ENCODE data around the gene NAA25. TPM values are rescaled to one million over a fixed set of nuclear protein-coding genes. Genes with fewer than 3 reads are reported as not detected.

NAA25 gene
- 67.6 TPM for total RNA-seq

GRCh38 chr12:112108202-112109079, at the start of gene NAA25:
NAA25 (minus strand) TSS chr12:112108783; CDS start chr12:112108773, 10 bp downstream.

DNA sequence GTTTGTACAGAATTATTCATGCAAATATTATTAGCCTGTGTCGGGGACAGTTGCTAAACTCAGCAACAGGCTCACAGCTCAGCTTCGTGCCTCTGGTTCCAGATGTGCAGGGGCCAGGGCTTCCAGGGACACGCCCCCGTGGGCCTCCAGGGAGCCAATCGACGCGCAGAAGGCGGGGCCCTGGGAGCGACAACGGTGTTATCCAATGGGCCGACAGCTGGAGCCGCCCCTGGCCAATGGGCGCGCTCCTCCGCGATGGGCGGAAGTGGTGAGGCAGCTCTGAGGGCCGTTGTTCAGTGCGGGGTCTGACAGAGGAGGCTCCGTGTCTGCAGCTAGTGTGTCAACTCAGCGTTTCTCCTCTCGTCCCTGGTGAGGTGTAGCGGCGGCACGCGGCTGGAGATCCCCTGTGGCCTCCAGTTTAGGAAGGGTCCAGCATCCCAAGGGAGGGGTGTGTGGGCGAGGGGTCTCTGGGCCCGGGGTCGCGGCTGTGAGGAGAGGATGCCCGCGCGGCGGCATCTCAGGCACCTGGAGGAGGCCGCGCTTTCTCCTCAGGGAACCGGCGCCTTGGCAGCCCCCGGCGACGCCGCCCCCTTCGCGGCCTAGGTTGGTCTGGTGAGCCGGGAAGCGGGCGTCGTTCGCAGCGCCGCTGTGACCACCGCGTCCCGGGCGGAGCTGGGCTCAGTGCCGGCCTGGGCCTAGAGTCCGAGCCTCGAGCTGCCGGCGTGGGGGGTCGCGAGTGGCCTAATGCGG, 16.8 kb upstream of the NAA25 start, which contains the start of gene TRAFD1:
TSS of gene TRAFD1 (plus strand) at position 311 of the 750 bp plus-strand sequence. CDS start 4,963 bp downstream, outside the sequence.

DNA sequence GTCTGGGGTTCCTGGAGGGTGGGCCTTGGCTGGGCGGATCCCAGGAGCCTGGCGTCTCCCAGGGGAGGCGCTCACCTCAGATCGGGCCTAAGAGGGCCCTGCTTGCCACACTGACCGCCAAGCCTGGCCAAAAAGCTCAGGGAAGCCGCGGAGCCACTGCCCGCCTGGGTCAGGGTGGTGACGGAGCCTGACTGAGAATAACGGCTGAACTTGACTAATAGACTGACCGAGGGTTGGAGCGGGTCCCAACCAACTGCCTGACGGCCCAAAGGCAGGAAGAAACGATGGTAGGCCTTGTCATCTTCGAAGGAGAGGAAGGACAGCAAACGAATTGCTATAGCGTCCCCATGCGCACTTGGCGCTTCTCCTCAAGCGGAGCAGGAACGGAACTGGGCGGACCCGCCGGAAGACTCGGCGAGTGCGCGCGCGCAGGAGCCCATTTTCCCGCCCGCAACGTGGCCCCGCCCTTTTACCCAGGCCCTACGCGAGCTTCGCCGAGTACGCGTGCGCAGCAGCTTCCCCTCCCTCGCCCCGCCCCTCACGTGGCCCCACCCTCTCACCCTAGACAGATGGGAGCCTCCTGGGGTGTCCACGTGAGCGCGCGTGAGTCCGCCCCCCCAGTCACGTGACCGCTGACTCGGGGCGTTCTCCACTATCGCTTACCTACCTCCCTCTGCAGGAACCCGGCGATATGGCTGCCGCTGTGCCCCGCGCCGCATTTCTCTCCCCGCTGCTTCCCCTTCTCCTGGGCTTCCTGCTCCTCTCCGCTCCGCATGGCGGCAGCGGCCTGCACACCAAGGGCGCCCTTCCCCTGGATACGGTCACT, 95.6 kb downstream of the NAA25 start, which contains the start of the genes ERP29 and TMEM116:
TSS of gene ERP29 (plus strand) at position 652 of the 826 bp plus-strand sequence. CDS start at position 692, 40 bp downstream.
TSS of gene TMEM116 (minus strand) at position 391 of the 826 bp plus-strand sequence. CDS start 7,895 bp downstream, outside the sequence.

Small RNA genes within 50 kb of the gene (small RNA-seq; reads per million reads assigned to genes)
- gene AC004024.1 (ENCODE audit: low replicate concordance) (not detected), gene MIR3657 (ENCODE audit: low replicate concordance) (not detected), gene RF00019 (ENCODE audit: low replicate concordance) (not detected)

Other genes with a start within 250 kb of the NAA25 start
- gene TMEM116, start 95.6 kb downstream of the NAA25 start, total RNA-seq, result 29.4 TPM
- 27.2 TPM for gene ERP29, start 95.4 kb downstream of the NAA25 start, total RNA-seq
- gene TRAFD1, start 16.8 kb upstream of the NAA25 start, total RNA-seq, result 64.5 TPM